Stimulated activated CD4-positive, alpha-beta T cell treated with anti-CD3 and anti-CD28 coated beads, Interleukin-2, amount 100 ng/mL, for 24 hours (primary cell): Measurements from ENCODE around the gene ANKDD1A.

ENCODE experiments used
- DNase-seq, 2 donors: peaks; one replicate each; pipeline ENCODE4 v3.0.0-alpha.2; 2020

ANKDD1A gene

DNA sequence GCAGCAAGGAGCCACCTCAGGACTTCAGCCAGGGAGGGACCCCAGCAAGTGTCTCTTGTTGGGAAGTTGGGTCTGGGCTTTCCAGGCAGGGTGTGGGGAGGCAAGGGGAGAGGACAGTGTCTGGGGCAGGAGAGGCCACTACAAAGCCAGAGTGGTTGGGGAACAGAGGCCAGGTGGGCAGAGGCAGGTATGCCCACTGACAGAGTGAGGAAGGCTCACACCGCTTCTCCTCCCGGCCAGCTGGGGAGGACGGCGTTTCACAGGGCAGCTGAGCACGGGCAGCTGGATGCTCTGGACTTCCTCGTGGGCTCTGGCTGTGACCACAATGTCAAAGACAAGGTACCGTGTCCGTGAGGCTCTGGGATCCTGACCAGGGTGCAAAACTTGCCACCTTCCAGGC, 15.0 kb downstream of the ANKDD1A start:
- DNase-seq, result no peak

DNA sequence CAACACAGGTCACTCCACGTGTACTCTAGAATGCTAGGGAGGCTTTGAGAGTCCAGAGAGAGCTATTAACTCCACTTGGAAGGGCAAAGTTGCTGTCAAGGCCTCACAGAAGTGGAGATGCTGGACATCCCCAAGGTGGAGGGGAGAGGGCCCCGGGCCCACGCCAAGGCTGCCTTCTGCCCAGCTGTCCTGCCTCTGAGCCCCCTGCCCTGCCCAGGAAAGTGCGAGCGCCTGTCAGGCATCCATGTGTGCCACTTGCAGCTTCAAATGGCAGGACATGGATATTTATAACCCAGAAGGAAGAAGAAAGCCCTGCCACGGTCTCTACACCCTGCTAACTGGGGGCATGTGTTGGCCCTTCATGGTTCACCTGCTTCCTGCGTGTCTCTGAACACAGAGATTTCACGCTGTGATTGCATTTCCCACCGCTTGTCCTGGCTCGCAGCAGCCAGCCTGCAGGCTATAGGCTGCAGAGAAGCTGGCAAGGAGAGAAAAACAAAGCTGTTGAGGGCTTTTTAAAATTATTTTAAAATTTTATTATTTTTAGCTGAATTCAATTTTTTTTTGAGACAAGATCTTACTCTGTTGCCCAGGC, 17.0 kb downstream of the ANKDD1A start:
- DNase-seq, result no peak

GRCh38 chr15:64930019-64930652, 18.4 kb downstream of the ANKDD1A start:
- no peak for DNase-seq

- DNase-seq, result no peak
These were observed 19.2 kb downstream of the ANKDD1A start for GRCh38 chr15:64930778-64931371.

GRCh38 chr15:64931381-64931780, 19.7 kb downstream of the ANKDD1A start:
- no peak for DNase-seq

GRCh38 chr15:64934023-64934422, 22.3 kb downstream of the ANKDD1A start:
- no peak for DNase-seq

- no peak for DNase-seq
These were observed 26.5 kb downstream of the ANKDD1A start for GRCh38 chr15:64938192-64938591.

GRCh38 chr15:64942356-64942755, 30.7 kb downstream of the ANKDD1A start:
- no peak for DNase-seq

- DNase-seq, result no peak
These were observed 32.0 kb downstream of the ANKDD1A start for GRCh38 chr15:64943512-64944225.

GRCh38 chr15:64944961-64945360, 33.3 kb downstream of the ANKDD1A start:
- no peak for DNase-seq

GRCh38 chr15:64947211-64947610, 35.5 kb downstream of the ANKDD1A start:
- DNase-seq, result no peak

DNA sequence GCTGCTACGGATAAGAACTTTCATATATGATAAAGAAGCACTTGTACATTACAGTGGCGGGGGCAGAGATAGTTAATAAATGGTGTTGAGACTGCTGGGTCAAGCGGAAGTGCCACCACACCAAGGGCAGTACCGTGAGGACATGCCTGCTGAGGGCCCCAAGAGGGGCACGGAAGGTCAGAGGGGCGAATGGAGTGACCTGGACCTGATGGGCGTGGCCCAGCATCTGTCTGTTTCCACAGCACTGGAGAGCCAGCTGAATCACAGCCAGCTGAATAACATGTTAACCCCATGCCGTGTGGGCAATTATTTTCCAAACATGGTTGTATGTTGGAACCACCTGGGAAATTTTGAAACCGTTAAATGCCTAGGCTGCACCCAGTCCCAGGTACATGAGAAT, 37.2 kb downstream of the ANKDD1A start:
- DNase-seq, result no peak

GRCh38 chr15:64949383-64950186, 37.9 kb downstream of the ANKDD1A start:
- no peak for DNase-seq

DNA sequence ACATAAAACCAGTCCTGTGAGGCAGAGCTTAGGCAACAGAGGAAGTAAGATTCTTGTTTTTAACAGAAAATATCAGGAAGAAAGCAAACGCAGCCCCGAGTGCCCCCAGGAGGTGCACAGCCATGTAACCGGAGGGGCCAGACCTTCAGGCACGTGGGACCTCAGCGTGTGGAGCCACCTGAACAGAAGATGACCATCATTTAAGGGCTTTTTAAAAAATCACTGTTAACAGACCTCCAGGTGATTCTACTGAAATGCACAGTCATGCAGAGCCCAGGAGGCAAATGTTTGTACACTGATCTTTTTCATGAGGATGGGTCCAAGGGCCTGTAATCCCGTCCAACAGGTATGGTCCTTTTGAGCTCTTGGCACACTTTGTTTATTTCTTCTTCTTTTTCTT, 39.2 kb downstream of the ANKDD1A start:
- DNase-seq, result no peak

GRCh38 chr15:64951777-64952418, 40.2 kb downstream of the ANKDD1A start:
- DNase-seq, result no peak

GRCh38 chr15:64954395-64954794, 42.7 kb downstream of the ANKDD1A start:
- no peak for DNase-seq

DNA sequence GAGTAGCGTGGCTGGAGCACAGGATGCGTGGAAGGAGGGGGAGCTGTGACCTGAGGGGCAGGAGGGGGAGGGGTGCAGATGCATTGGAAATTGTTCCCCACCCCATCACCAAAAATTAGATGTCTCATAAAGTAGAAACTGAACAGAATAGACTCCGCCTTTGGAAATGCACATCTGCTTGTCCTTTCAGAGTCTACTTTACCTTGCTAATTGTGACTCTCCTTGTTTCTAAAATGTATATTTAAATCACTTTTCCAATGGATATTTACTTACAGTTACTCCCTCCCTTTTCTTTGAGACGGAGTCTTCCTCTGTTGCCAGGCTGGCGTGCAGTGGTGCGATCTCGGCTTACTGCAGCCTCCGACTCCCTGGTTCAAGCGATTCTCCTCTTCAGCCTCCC, 47.4 kb downstream of the ANKDD1A start:
- DNase-seq, result no peak

- no peak for DNase-seq
These were observed 48.5 kb downstream of the ANKDD1A start for GRCh38 chr15:64960153-64960552.

- no peak for DNase-seq
These were observed 49.3 kb downstream of the ANKDD1A start for GRCh38 chr15:64961013-64961412.

DNA sequence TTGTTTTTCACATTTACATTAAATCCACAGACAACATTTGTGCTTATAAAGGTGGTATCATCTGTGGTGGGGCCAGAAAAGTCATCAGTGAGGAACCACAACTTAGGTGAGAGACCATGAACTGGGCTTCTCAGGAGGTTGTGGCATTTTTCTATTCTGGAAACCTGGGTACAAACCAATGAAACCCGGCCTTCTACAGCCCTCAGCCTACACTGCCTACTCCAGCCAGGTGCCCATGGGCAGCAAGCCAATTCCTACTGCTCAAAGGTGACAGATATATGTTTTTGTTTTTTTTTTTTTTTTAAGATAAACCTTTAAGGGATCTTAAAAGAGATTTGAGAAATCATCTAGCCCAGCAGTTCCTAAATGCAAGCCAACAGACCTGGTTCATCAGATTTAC, 57.7 kb downstream of the ANKDD1A start:
- DNase-seq, result no peak

- no peak for DNase-seq
These were observed 59.0 kb downstream of the ANKDD1A start for GRCh38 chr15:64970698-64971097.

DNA sequence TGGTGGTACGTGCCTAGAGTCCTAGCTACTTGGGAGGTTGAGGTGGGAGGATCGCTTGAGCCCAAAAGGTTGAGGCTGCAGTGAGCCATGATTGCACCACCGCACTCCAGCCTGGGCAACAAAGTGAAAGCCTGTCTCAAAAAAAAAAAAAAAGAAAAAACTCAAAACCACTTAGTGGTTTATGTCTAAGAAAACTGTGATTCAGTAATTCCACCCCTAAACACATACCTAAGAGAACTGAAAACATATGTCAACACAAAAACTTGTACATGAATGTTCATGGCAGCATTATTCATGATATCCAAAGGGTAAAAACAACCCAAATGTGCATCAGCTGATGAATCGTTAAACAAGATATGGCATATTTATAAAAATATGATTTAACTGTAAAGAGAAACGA, 63.7 kb downstream of the ANKDD1A start:
- DNase-seq, result no peak

DNA sequence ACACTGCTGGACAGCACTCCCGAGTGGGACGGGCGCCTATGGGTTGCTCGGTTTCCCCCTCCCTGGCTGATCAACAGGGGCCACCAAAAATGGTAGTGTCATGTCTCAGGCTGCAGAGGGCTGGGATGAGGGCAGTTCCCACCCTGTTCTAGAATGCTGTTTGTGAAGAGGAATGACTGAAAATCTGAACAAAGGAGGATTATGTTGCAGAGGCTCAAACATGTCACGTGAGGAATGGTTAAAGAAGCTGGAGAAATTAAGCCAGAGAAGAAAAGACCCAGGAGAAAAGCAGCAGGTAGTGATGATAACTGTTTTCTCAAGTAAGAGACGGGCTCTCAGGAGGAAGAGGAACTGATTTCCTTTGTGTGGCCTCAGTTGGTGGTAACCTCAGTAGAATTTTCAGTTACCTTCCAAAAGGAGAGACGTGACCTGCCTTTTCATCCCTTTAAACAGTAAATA, 67.6 kb downstream of the ANKDD1A start:
- DNase-seq, result no peak
